Measurements from ENCODE around the gene SMIM9. TPM values are rescaled to one million over a fixed set of nuclear protein-coding genes. Genes with fewer than 3 reads are reported as not detected.

Gene SMIM9
- total and polyA plus RNA-seq, 9 of the 15 experiments (the other 6 are each of a cell fraction or from before 2014, with no cell fraction given) = 0.08 TPM; not detected in 8

DNA sequence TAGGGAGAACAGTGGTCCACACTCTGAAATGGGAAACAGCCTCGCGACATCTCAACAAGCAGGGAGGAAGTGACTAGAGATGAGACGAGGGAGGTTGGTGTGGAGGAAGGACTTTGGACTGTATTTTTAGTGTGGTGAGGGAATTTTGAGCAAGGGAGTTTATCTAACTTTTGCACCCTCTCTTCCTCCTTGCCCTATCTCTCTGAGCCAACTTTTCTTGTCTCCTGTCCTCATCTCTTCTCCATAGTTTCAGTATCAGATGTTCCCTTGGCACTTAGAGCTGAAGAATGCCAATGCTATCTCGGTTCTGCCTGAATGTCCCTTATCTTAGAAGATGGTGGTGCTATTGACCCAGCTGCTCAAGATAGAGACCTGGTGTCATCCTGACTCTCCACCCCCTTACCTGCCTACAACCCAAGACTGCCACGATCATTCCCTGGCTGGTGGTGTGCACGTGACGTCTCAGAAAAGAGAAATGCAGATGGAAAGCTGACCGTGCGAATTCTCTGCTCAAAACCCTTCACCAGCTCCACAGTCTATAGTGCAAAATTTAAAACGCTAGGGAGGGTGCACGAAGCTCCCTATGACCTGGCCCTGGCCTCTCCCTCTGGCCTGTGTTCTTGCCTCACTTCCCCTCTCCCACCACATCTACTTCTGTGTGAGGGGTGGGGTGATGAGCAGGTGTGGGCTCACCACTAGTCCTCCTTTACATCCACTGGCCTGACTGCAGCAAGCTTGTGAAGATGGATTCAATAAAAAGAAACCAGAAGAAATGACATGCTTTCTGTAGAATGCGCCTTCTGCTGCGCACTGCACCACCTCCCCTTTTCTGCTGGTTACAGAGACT, 50.1 kb downstream of the SMIM9 start (continued):
- no peak for TF ChIP-seq ZZZ3 (IDR thresholded peaks at IDR 0.05)
- TF ChIP-seq, protein P1, sequence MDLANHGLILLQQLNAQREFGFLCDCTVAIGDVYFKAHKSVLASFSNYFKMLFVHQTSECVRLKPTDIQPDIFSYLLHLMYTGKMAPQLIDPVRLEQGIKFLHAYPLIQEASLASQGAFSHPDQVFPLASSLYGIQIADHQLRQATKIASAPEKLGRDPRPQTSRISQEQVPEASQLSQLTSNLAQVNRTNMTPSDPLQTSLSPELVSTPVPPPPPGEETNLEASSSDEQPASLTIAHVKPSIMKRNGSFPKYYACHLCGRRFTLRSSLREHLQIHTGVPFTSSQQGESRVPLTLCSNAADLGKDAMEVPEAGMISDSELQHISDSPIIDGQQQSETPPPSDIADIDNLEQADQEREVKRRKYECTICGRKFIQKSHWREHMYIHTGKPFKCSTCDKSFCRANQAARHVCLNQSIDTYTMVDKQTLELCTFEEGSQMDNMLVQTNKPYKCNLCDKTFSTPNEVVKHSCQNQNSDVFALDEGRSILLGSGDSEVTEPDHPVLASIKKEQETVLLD (IDR thresholded peaks at IDR 0.05) = peak; percentile 43; the same call in 1 of the 2 replicates
- TF ChIP-seq NEUROD1 (IDR thresholded peaks at IDR 0.05; ENCODE audit: borderline replicate concordance, low read depth, low read length, partially characterized antibody) = no peak
- peak; percentile 50; the same call in 1 of the 2 replicates for TF ChIP-seq KLF16 (IDR thresholded peaks at IDR 0.05)
- no peak for TF ChIP-seq CREB3L1 (IDR thresholded peaks at IDR 0.05; ENCODE audit: borderline replicate concordance, low read depth)
- no peak; the same call in 1 of the 2 replicates for TF ChIP-seq LCOR (CRISPR knock-in tag; IDR thresholded peaks at IDR 0.05)
- TF ChIP-seq ZNF316 (IDR thresholded peaks at IDR 0.05) = peak; percentile 77
- no peak for TF ChIP-seq U2AF2 (optimal IDR thresholded peaks at IDR 0.05; ENCODE audit: low read depth, low read length)
- TF ChIP-seq L3MBTL2 (IDR thresholded peaks at IDR 0.05) = no peak
- TF ChIP-seq CEBPB (tag; IDR thresholded peaks at IDR 0.05) = no peak
- no peak for TF ChIP-seq HDAC2 (IDR thresholded peaks at IDR 0.05)
- no peak for TF ChIP-seq PTBP1 (IDR thresholded peaks at IDR 0.05; ENCODE audit: low read depth, low read length)
- TF ChIP-seq, protein P2, sequence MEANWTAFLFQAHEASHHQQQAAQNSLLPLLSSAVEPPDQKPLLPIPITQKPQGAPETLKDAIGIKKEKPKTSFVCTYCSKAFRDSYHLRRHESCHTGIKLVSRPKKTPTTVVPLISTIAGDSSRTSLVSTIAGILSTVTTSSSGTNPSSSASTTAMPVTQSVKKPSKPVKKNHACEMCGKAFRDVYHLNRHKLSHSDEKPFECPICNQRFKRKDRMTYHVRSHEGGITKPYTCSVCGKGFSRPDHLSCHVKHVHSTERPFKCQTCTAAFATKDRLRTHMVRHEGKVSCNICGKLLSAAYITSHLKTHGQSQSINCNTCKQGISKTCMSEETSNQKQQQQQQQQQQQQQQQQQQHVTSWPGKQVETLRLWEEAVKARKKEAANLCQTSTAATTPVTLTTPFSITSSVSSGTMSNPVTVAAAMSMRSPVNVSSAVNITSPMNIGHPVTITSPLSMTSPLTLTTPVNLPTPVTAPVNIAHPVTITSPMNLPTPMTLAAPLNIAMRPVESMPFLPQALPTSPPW (CRISPR knock-in tag; IDR thresholded peaks at IDR 0.05) = no peak
- TF ChIP-seq ZNF586 (CRISPR knock-in tag; conservative IDR thresholded peaks at IDR 0.05) = no peak
- TF ChIP-seq NFE2 (IDR thresholded peaks at IDR 0.05; ENCODE audit: low read depth) = no peak
- no peak for TF ChIP-seq GMEB1 (CRISPR knock-in tag; IDR thresholded peaks at IDR 0.05)
- no peak for TF ChIP-seq ZNF780A (CRISPR knock-in tag; IDR thresholded peaks at IDR 0.05)
- no peak for TF ChIP-seq SRSF9 (IDR thresholded peaks at IDR 0.05; ENCODE audit: borderline replicate concordance, low read depth, low read length)
- TF ChIP-seq HIVEP1 (CRISPR knock-in tag; IDR thresholded peaks at IDR 0.05) = no peak
- no peak for TF ChIP-seq ZNF41 (CRISPR knock-in tag; conservative IDR thresholded peaks at IDR 0.05)
- TF ChIP-seq CC2D1A (IDR thresholded peaks at IDR 0.05) = no peak
- TF ChIP-seq ATF4 (CRISPR knock-in tag; IDR thresholded peaks at IDR 0.05) = no peak
- no peak for TF ChIP-seq SMAD1 (IDR thresholded peaks at IDR 0.05; ENCODE audit: low read depth, low read length, partially characterized antibody)

All from K562 (cell line).